ENCODE measurements around the gene NUP214. TPM values are rescaled to one million over a fixed set of nuclear protein-coding genes. Genes with fewer than 3 reads are reported as not detected.

The NUP214 gene
- total and polyA plus RNA-seq, 4 donors = 23.5 to 60.7 (median 37.8) TPM

DNA sequence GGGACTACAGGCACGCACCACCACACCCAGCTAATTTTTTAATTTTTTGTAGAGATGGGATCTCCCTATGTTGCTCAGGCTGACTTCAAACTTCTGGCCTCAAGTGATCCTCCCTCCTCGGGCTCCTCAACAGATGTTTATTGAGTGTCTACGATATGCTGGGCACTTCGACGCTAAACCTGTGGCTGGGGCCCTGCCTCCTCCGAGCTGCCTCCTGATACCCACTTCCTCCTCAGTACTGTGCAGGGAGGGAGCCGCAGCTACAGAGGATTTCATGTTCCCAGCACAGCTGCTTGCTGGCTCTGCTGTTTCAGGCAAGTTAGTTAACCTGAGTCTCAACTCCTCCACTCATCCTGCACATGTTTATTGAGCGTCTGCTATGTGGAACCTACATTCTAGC lies 19.4 kb upstream of the NUP214 start:
- no peak overlapping the region for H3K27ac ChIP-seq (ENCODE audit: low read depth in 1 of 2, low read length in 1 of 2)
- no peak for ATAC-seq (ENCODE audit: insufficient read depth, low FRiP score)
- 80 to 88% methylated on average over 8 of the region's 8 CpGs for WGBS, 2 donors
- TF ChIP-seq CTCF (IDR thresholded peaks at IDR 0.05; ENCODE audit: control extremely low read depth, extremely low read depth) = no peak
- H3K27me3 ChIP-seq (ENCODE audit: control insufficient read depth in 3 of 3, insufficient read depth in 3 of 3, low read length in 2 of 3) = no peaks in the 10 kb centered on the region
- no peaks in the 10 kb centered on the region for H3K9me3 ChIP-seq (ENCODE audit: control insufficient read depth in 4 of 4, insufficient read depth in 3 of 4, low read length in 3 of 4)
- peaks cover 0 to 3% (median 0%) of the 10 kb centered on the region in 5 donors for H3K4me1 ChIP-seq (ENCODE audit: control insufficient read depth in 5 of 5, insufficient read depth in 5 of 5, low read length in 5 of 5)
- H3K4me3 ChIP-seq = no peak overlapping the region
- no peaks in the 10 kb centered on the region for H3K36me3 ChIP-seq (ENCODE audit: control insufficient read depth in 4 of 4, insufficient read depth in 4 of 4, low read length in 4 of 4)
- no peak overlapping the region for H3K9ac ChIP-seq (ENCODE audit: insufficient read depth in 1 of 2, low read length in 2 of 2)
- no peak for DNase-seq

- no peak overlapping the region for H3K9ac ChIP-seq (ENCODE audit: insufficient read depth in 1 of 2, low read length in 2 of 2)
- H3K27ac ChIP-seq (ENCODE audit: low read depth in 1 of 2, low read length in 1 of 2) = no peak overlapping the region
- H3K9me3 ChIP-seq (ENCODE audit: control insufficient read depth in 4 of 4, insufficient read depth in 3 of 4, low read length in 3 of 4) = no peaks in the 10 kb centered on the region
- H3K4me1 ChIP-seq (ENCODE audit: control insufficient read depth in 5 of 5, insufficient read depth in 5 of 5, low read length in 5 of 5) = peaks cover 0 to under 1% (median 0%) of the 10 kb centered on the region in 5 donors
- H3K36me3 ChIP-seq (ENCODE audit: control insufficient read depth in 4 of 4, insufficient read depth in 4 of 4, low read length in 4 of 4) = no peaks in the 10 kb centered on the region
- 63 to 66% methylated on average over 8 of the region's 8 CpGs for WGBS, 2 donors
- no peak for TF ChIP-seq CTCF (IDR thresholded peaks at IDR 0.05; ENCODE audit: control extremely low read depth, extremely low read depth)
- H3K4me3 ChIP-seq = no peak overlapping the region
- ATAC-seq (ENCODE audit: insufficient read depth, low FRiP score) (no peak), DNase-seq (no peak)
- H3K27me3 ChIP-seq (ENCODE audit: control insufficient read depth in 3 of 3, insufficient read depth in 3 of 3, low read length in 2 of 3) = no peaks in the 10 kb centered on the region
These were observed 17.6 kb upstream of the NUP214 start for GRCh38 chr9:131107760-131108159.

DNA sequence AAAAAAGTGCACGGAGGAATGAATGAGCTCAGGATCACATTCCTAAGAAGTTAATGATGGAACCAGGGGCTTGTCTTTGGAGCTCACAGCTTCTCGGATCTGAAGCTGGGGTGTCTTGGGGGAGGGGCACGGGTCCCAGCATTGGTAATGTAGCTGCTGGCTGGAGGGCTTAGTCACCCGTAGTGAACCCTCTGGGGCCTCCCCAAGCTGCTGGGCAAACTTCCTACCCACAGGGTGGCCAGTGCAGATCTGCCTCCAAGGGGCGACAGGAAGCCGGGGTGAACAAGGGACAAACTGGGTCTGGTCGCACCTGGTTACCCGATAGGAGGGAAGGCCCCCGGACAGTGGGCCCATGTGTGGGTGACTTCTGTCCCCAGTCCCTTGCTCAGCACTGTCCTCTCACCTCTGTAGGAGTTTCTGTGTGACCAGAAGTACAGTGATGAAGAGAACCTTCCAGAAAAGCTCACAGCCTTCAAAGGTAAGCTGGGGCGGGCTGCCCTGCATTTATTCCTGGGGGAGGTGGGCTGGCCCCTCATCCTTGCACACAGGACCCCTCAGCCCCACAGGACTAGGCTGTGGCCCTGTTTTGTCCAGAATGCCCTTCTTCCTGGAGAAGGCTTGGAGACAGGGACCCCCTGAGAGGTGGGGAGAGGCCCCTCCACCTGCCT lies 14.1 kb upstream of the NUP214 start:
- no peaks in the 10 kb centered on the region for H3K27me3 ChIP-seq (ENCODE audit: control insufficient read depth in 3 of 3, insufficient read depth in 3 of 3, low read length in 2 of 3)
- 57 to 58% methylated on average over 10 of the region's 10 CpGs for WGBS, 2 donors
- no peaks in the 10 kb centered on the region for H3K9me3 ChIP-seq (ENCODE audit: control insufficient read depth in 4 of 4, insufficient read depth in 3 of 4, low read length in 3 of 4)
- H3K9ac ChIP-seq (ENCODE audit: insufficient read depth in 1 of 2, low read length in 2 of 2) = no peak overlapping the region
- DNase-seq (peak in 1 of 3 donors; percentile 37), ATAC-seq (ENCODE audit: insufficient read depth, low FRiP score) (no peak)
- no peak for TF ChIP-seq CTCF (IDR thresholded peaks at IDR 0.05; ENCODE audit: control extremely low read depth, extremely low read depth)
- no peak overlapping the region for H3K4me3 ChIP-seq
- no peak overlapping the region for H3K27ac ChIP-seq (ENCODE audit: low read depth in 1 of 2, low read length in 1 of 2)
- H3K36me3 ChIP-seq (ENCODE audit: control insufficient read depth in 4 of 4, insufficient read depth in 4 of 4, low read length in 4 of 4) = no peaks in the 10 kb centered on the region
- no peaks in the 10 kb centered on the region for H3K4me1 ChIP-seq (ENCODE audit: control insufficient read depth in 5 of 5, insufficient read depth in 5 of 5, low read length in 5 of 5)

All from lung (tissue), 12 donors.